ENCODE data around the gene CDKAL1.

The CDKAL1 gene

DNA sequence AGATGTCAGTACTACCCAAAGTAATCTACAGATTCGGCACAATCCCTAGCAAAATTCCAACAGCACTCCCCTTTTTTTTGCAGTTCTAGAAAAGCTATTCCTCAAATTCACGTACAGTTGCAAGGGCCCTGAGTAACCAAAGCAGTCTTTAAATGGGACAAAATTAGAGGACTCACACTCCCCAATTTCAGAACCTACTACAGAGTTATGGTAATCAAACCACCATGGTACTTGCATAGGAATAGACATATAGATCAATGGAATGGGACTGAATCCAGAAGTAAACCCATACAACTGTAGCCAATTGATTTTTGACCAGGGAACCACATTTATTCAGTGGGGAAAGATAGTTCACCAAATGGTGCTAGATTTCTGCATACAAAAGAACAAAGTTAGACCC, 350.8 kb downstream of the CDKAL1 start:
- no peak overlapping the region for H3K4me3 ChIP-seq (ENCODE audit: low read length, poor library complexity, severe bottlenecking)
- H2AFZ ChIP-seq (ENCODE audit: low read length): no peak overlapping the region
- H3K36me3 ChIP-seq (ENCODE audit: insufficient read depth, low read length): peaks cover 26% of the 10 kb centered on the region; the same call in 1 of the 2 replicates
- no peaks in the 10 kb centered on the region for H3K4me1 ChIP-seq (ENCODE audit: insufficient read depth, low read length, poor library complexity, severe bottlenecking)
- H3K4me2 ChIP-seq (ENCODE audit: low read depth, low read length, poor library complexity, severe bottlenecking): no peak overlapping the region
- no peak for TF ChIP-seq EZH2phosphoT487 (IDR thresholded peaks at IDR 0.05; ENCODE audit: borderline replicate concordance)
- TF ChIP-seq, protein P1, sequence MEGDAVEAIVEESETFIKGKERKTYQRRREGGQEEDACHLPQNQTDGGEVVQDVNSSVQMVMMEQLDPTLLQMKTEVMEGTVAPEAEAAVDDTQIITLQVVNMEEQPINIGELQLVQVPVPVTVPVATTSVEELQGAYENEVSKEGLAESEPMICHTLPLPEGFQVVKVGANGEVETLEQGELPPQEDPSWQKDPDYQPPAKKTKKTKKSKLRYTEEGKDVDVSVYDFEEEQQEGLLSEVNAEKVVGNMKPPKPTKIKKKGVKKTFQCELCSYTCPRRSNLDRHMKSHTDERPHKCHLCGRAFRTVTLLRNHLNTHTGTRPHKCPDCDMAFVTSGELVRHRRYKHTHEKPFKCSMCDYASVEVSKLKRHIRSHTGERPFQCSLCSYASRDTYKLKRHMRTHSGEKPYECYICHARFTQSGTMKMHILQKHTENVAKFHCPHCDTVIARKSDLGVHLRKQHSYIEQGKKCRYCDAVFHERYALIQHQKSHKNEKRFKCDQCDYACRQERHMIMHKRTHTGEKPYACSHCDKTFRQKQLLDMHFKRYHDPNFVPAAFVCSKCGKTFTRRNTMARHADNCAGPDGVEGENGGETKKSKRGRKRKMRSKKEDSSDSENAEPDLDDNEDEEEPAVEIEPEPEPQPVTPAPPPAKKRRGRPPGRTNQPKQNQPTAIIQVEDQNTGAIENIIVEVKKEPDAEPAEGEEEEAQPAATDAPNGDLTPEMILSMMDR (conservative IDR thresholded peaks at IDR 0.05; ENCODE audit: low read length): no peak
- no peaks in the 10 kb centered on the region for H3K27me3 ChIP-seq (ENCODE audit: insufficient read depth, low read length, poor library complexity, severe bottlenecking)
- no peak overlapping the region for H3K9ac ChIP-seq (ENCODE audit: low read depth, low read length, poor library complexity, severe bottlenecking)
- peaks cover 7% of the 10 kb centered on the region; the same call in 1 of the 2 replicates for H3K9me3 ChIP-seq (ENCODE audit: insufficient read depth, low read depth, low read length)
- H4K20me1 ChIP-seq (ENCODE audit: insufficient read depth, low read length, poor library complexity, severe bottlenecking): no peaks in the 10 kb centered on the region
- no peaks in the 10 kb centered on the region for H3K9me2 ChIP-seq (replicated peaks; ENCODE audit: low read depth, low read length)
- no peaks in the 10 kb centered on the region for H3K79me2 ChIP-seq (ENCODE audit: insufficient read depth, low read length)
- no peaks in the 10 kb centered on the region for H3F3A ChIP-seq (ENCODE audit: low read depth)

DNA sequence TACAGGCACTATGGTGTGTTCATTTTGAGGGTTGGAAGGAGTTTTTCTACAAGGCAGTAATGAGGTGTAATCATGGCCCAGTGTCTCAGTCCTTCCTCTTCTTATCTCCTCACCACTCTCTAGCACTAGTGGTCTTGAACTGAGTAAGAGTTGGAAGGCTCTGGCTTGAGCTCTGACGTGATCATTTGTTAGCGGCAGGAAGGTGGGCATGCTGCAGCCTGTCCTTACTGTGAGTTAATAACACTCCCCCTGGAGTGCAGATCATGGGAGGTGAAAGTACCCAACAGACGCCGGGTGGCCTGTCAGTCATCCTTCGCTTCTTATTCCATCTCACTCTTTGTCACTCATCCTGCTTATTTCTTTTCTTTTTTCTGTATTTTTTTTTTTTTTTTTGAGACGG, 356.9 kb downstream of the CDKAL1 start:
- Histone ChIP-seq H3K9ac (ENCODE audit: low read depth, low read length, poor library complexity, severe bottlenecking) (no peak overlapping the region), H3K79me2 (ENCODE audit: insufficient read depth, low read length) (0 out of 2 replicates have a peak, but pooled peaks cover 3% of the 10 kb centered on the region), H3K9me3 (ENCODE audit: insufficient read depth, low read depth, low read length) (no peaks in the 10 kb centered on the region), H4K20me1 (ENCODE audit: insufficient read depth, low read length, poor library complexity, severe bottlenecking) (no peaks in the 10 kb centered on the region), H3K36me3 (ENCODE audit: insufficient read depth, low read length) (peaks cover 5% of the 10 kb centered on the region; the same call in 1 of the 2 replicates), H3K27me3 (ENCODE audit: insufficient read depth, low read length, poor library complexity, severe bottlenecking) (no peaks in the 10 kb centered on the region), H3K4me3 (ENCODE audit: low read length, poor library complexity, severe bottlenecking) (no peak overlapping the region), H3K4me2 (ENCODE audit: low read depth, low read length, poor library complexity, severe bottlenecking) (no peak overlapping the region), H3K4me1 (ENCODE audit: insufficient read depth, low read length, poor library complexity, severe bottlenecking) (no peaks in the 10 kb centered on the region), H3F3A (ENCODE audit: low read depth) (no peaks in the 10 kb centered on the region), H3K9me2 (replicated peaks; ENCODE audit: low read depth, low read length) (no peaks in the 10 kb centered on the region), H2AFZ (ENCODE audit: low read length) (no peak overlapping the region)
- TF ChIP-seq, protein P1 (conservative IDR thresholded peaks at IDR 0.05; ENCODE audit: low read length): no peak
- TF ChIP-seq EZH2phosphoT487 (IDR thresholded peaks at IDR 0.05; ENCODE audit: borderline replicate concordance): no peak

DNA sequence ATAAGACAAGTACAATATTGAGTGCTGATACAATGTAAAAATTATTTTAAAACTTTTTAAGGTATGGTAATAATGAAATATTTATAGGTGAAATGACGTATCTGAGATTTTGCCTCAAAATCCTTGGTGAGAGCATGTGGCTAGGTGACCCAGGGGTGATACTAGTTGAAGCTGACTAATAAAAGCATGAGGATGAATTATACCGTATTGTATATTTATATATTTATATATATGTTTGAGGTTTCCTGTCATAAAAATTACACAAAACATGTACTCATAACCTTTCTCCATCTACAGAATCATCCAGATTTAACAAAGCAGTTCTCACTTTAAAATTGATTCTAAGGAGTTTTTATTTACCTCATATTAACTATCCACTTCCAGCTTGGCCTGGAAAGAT, 358.1 kb downstream of the CDKAL1 start:
- TF ChIP-seq, protein P1 (conservative IDR thresholded peaks at IDR 0.05; ENCODE audit: low read length): no peak
- no peak for TF ChIP-seq EZH2phosphoT487 (IDR thresholded peaks at IDR 0.05; ENCODE audit: borderline replicate concordance)
- Histone ChIP-seq H3K27me3 (ENCODE audit: insufficient read depth, low read length, poor library complexity, severe bottlenecking) (no peaks in the 10 kb centered on the region), H3K4me1 (ENCODE audit: insufficient read depth, low read length, poor library complexity, severe bottlenecking) (no peaks in the 10 kb centered on the region), H2AFZ (ENCODE audit: low read length) (no peak overlapping the region), H3K79me2 (ENCODE audit: insufficient read depth, low read length) (0 out of 2 replicates have a peak, but pooled peaks cover 3% of the 10 kb centered on the region), H3K4me2 (ENCODE audit: low read depth, low read length, poor library complexity, severe bottlenecking) (no peak overlapping the region), H3K9me3 (ENCODE audit: insufficient read depth, low read depth, low read length) (no peaks in the 10 kb centered on the region), H3K9ac (ENCODE audit: low read depth, low read length, poor library complexity, severe bottlenecking) (no peak overlapping the region), H4K20me1 (ENCODE audit: insufficient read depth, low read length, poor library complexity, severe bottlenecking) (no peaks in the 10 kb centered on the region), H3F3A (ENCODE audit: low read depth) (no peaks in the 10 kb centered on the region), H3K36me3 (ENCODE audit: insufficient read depth, low read length) (peaks cover 5% of the 10 kb centered on the region; the same call in 1 of the 2 replicates), H3K4me3 (ENCODE audit: low read length, poor library complexity, severe bottlenecking) (no peak overlapping the region), H3K9me2 (replicated peaks; ENCODE audit: low read depth, low read length) (no peaks in the 10 kb centered on the region)
